A549 (cell line): ENCODE data around the gene GRIK4.

Source experiments
- BHLHE40 ChIP-seq: IDR thresholded peaks from 2 replicates; pipeline ENCODE4 v1.6.1; 2012; ENCODE audit warnings: low read depth, low read length, inconsistent platforms
- CTCF ChIP-seq: fragments of >200 bp; sonication (Bioruptor Twin); formaldehyde crosslinking; IDR thresholded peaks from 3 replicates; pipeline ENCODE4 v1.5.1; 2016
- ESRRA ChIP-seq: fragments of 150-350 bp; IDR thresholded peaks from 2 replicates; pipeline ENCODE4 v1.6.1; 2014; ENCODE audit warnings: mild to moderate bottlenecking, low read length, borderline replicate concordance
- HDAC2 ChIP-seq: fragments of 200-600 bp; sonication (generic); IDR thresholded peaks from 2 replicates; pipeline ENCODE4 v1.6.1; 2016
- KDM1A ChIP-seq: fragments of 200-600 bp; sonication (generic); IDR thresholded peaks from 2 replicates; pipeline ENCODE4 v1.6.1; 2016; ENCODE audit warnings: low read depth, mild to moderate bottlenecking
- MYC ChIP-seq: IDR thresholded peaks from 2 replicates; pipeline ENCODE4 v1.6.1; 2012; ENCODE audit warnings: mild to moderate bottlenecking, inconsistent platforms, low read length, improper control_type of control experiment, borderline replicate concordance
- NR3C1 ChIP-seq: fragments of >200 bp; sonication (Bioruptor Twin); formaldehyde crosslinking; IDR thresholded peaks from 3 replicates; pipeline ENCODE4 v1.6.1; 2017
- POLR2A ChIP-seq: IDR thresholded peaks from 2 replicates; pipeline ENCODE4 v1.6.1; 2012; ENCODE audit warnings: mild to moderate bottlenecking, low read length
- POLR2AphosphoS2 ChIP-seq: conservative IDR thresholded peaks from 2 replicates; pipeline ENCODE4 v1.6.1; 2012; ENCODE audit warnings: low read length, improper control_type of control experiment, inconsistent platforms
- RARB ChIP-seq: fragments of 250-450 bp; sonication (Bioruptor Pico); IDR thresholded peaks from 2 replicates; pipeline ENCODE4 v1.8.0; 2021; ENCODE audit warnings: mild to moderate bottlenecking, moderate library complexity
- RCOR1 ChIP-seq: fragments of 150-350 bp; IDR thresholded peaks from 2 replicates; pipeline ENCODE4 v1.6.1; 2014; ENCODE audit warnings: antibody characterized with exemption, low read length, low read depth
- RNF2 ChIP-seq: fragments of 200-600 bp; sonication (generic); IDR thresholded peaks from 2 replicates; pipeline ENCODE4 v1.6.1; 2016; ENCODE audit warnings: low read depth, mild to moderate bottlenecking, antibody characterized with exemption, moderate library complexity, borderline replicate concordance
- SMC3 ChIP-seq: fragments of >200 bp; sonication (Bioruptor Twin); formaldehyde crosslinking; IDR thresholded peaks from 3 replicates; pipeline ENCODE4 v1.6.1; 2018; ENCODE audit warnings: inconsistent platforms

GRCh38 chr11:120482149-120482548, 29.4 kb upstream of the GRIK4 start:
- TF ChIP-seq RARB (CRISPR knock-in tag) (no peak), CTCF (no peak), BHLHE40 (no peak), POLR2A (no peak), NR3C1 (no peak), ESRRA (no peak), MYC (no peak), RCOR1 (no peak), SMC3 (no peak), HDAC2 (no peak), POLR2AphosphoS2 (no peak), RNF2 (no peak), KDM1A (no peak)
